GM21515 (cell line): ENCODE measurements around the gene MDH1B.

Source experiments
- ATAC-seq: cut with Tn5 transposase; IDR thresholded peaks from one replicate; pipeline ENCODE4 v1.9.1; 2021; ENCODE audit not compliant: unreplicated experiment

Gene MDH1B

GRCh38 chr2:206698811-206699210 is 66.3 kb downstream of the MDH1B start:
- ATAC-seq = no peak

- ATAC-seq = no peak
Measured at GRCh38 chr2:206696910-206697309, 68.2 kb downstream of the MDH1B start.

GRCh38 chr2:206693399-206694137 is 71.6 kb downstream of the MDH1B start:
- peak; percentile 70 for ATAC-seq

GRCh38 chr2:206692971-206693370 is 72.2 kb downstream of the MDH1B start:
- no peak for ATAC-seq

- ATAC-seq = no peak
Measured at GRCh38 chr2:206688990-206689389, 76.1 kb downstream of the MDH1B start.

GRCh38 chr2:206688453-206688852 is 76.7 kb downstream of the MDH1B start:
- no peak for ATAC-seq
